Measurements from ENCODE around the gene TLCD3B. TPM values are rescaled to one million over a fixed set of nuclear protein-coding genes. Genes with fewer than 3 reads are reported as not detected.

TLCD3B gene
- total and polyA plus RNA-seq, 9 of the 15 experiments (the other 6 are each of a cell fraction or from before 2014, with no cell fraction given) = 0.10 to 0.52 (median 0.23) TPM; not detected in 4

GRCh38 chr16:30026449-30026848, 4.6 kb downstream of the TLCD3B start (continued):
- no peak for TF ChIP-seq E2F1 (CRISPR knock-in tag; IDR thresholded peaks at IDR 0.05)
- TF ChIP-seq CSDE1 (IDR thresholded peaks at IDR 0.05) = no peak
- TF ChIP-seq ZNF316 (IDR thresholded peaks at IDR 0.05) = no peak
- no peak for TF ChIP-seq PRMT5 (CRISPR knock-in tag; IDR thresholded peaks at IDR 0.05)
- TF ChIP-seq MXI1 (IDR thresholded peaks at IDR 0.05; ENCODE audit: low read depth, low read length) = no peak
- no peak for TF ChIP-seq OTX1 (CRISPR knock-in tag; IDR thresholded peaks at IDR 0.05)
- no peak for TF ChIP-seq MECOM (CRISPR knock-in tag; IDR thresholded peaks at IDR 0.05)

DNA sequence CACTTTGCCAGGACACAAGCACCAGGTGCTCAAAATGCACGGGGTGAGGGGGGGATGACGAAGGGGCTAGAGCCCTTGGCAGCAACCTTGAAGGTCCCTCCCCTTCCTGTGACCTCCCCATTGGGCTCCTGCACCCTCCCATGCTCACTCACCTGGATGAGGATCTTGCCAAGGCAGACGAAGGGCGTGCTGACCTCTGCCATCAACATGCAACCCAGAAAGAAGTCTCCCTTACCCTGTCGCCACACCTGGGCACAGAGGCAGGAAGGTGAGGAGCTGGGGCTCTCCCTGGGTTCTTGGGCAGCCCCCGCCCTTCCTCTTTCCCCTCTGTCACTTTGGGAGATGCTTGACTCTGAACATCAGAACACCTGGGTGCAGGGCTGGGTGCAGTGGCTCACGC, 5.5 kb downstream of the TLCD3B start:
- DNase-seq (ENCODE audit: extremely low read depth in 1 of 4, low spot score in 3 of 4) (no peak), FAIRE-seq (no peak), ATAC-seq (no peak)
- Histone ChIP-seq H2AFZ (ENCODE audit: low read depth, low read length) (no peak overlapping the region), H4K20me1 (replicated peaks; ENCODE audit: control insufficient read depth, insufficient read depth, low read length) (peaks cover 13% of the 10 kb centered on the region; the same call in 1 of the 2 replicates), H3K4me1 (replicated peaks in 1 of 2; ENCODE audit: control insufficient read depth in 2 of 2, insufficient read depth in 2 of 2, low read length in 2 of 2) (peaks cover 0 to 33% of the 10 kb centered on the region in 2 experiments; a peak in 3 of 5 replicates), H3K36me3 (ENCODE audit: control insufficient read depth, insufficient read depth, low read length) (no peaks in the 10 kb centered on the region), H3K79me2 (ENCODE audit: control insufficient read depth, insufficient read depth, low read length) (no peaks in the 10 kb centered on the region), H3K9me1 (ENCODE audit: control insufficient read depth, insufficient read depth, low read length) (peaks cover 4% of the 10 kb centered on the region), H3K4me3 (no peak overlapping the region), H3K9me3 (replicated peaks; ENCODE audit: control insufficient read depth, insufficient read depth, low read depth, low read length) (no peaks in the 10 kb centered on the region), H3K9ac (ENCODE audit: insufficient read depth in 1 of 2, low read depth in 2 of 2, low read length in 2 of 2) (no peak overlapping the region), H3K4me2 (ENCODE audit: insufficient read depth, low read length) (no peak overlapping the region), H3K27me3 (ENCODE audit: control insufficient read depth in 2 of 2, insufficient read depth in 2 of 2, low read length in 2 of 2) (peaks cover 17 to 74% of the 10 kb centered on the region in 2 experiments), H3K27ac (ENCODE audit: extremely low read depth, low read depth, low read length) (no peak overlapping the region)
- intact Hi-C loops (cut with micrococcal nuclease) (loop anchor here (10.0 kb wide), 1 partner anchor 211 kb away; the partner anchor contains the start of genes PAGR1 and PRRT2), in situ Hi-C loops (cut with MboI) (loop anchor here (10.0 kb wide), 1 partner anchor 331 kb away; no protein-coding TSS in a partner anchor)
- ChIA-PET CTCF (ENCODE audit: low intra/inter-chr PET ratio) (no interaction called here), POLR2A (no interaction called here)
- TF ChIP-seq ZNF212 (CRISPR knock-in tag; IDR thresholded peaks at IDR 0.05) = no peak
- TF ChIP-seq NONO (IDR thresholded peaks at IDR 0.05; ENCODE audit: low read depth in 2 of 2, low read length in 1 of 2) = no peak
- no peak for TF ChIP-seq POLR2B (IDR thresholded peaks at IDR 0.05; ENCODE audit: low read depth, partially characterized antibody)
- TF ChIP-seq ZNF79 (CRISPR knock-in tag; IDR thresholded peaks at IDR 0.05; ENCODE audit: low read depth) = no peak
- no peak for TF ChIP-seq TARDBP (IDR thresholded peaks at IDR 0.05)
- no peak for TF ChIP-seq DEAF1 (CRISPR knock-in tag; IDR thresholded peaks at IDR 0.05)
- TF ChIP-seq, protein P1, sequence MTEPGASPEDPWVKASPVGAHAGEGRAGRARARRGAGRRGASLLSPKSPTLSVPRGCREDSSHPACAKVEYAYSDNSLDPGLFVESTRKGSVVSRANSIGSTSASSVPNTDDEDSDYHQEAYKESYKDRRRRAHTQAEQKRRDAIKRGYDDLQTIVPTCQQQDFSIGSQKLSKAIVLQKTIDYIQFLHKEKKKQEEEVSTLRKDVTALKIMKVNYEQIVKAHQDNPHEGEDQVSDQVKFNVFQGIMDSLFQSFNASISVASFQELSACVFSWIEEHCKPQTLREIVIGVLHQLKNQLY (CRISPR knock-in tag; conservative IDR thresholded peaks at IDR 0.05) = no peak
- no peak for TF ChIP-seq TFE3 (CRISPR knock-in tag; IDR thresholded peaks at IDR 0.05)
- BruUV-seq (replicated peaks) = no TSS peak
- WGBS (ENCODE audit: insufficient coverage, low coverage, missing lambda C conversion rate) = 0% methylated on average over 4 of the region's 7 CpGs

Data from K562 (cell line).